Effector memory CD4-positive, alpha-beta T cell (primary cell): ENCODE measurements around the gene CBX1.
"Not testable (repeated sequence)": the region's sequence is repeated elsewhere in the genome, so short reads cannot be mapped to it uniquely, and the experiment has no call there.

Experiments
- DNase-seq, 3 donors: peaks; one replicate each; pipeline ENCODE4 v3.0.0-alpha.2; 2020
- H3K27ac ChIP-seq: 2 replicates; pipeline ENCODE4 v1.7.0; 2013; ENCODE audit warnings: mild to moderate bottlenecking, low read length, moderate library complexity; ENCODE audit not compliant: insufficient read depth, poor library complexity, severe bottlenecking
- H3K27me3 ChIP-seq: replicated peaks from 2 replicates; pipeline ENCODE4 v1.7.0; 2013; ENCODE audit warnings: mild to moderate bottlenecking, low read length; ENCODE audit not compliant: insufficient read depth, control insufficient read depth, poor library complexity, severe bottlenecking
- H3K36me3 ChIP-seq: 2 replicates; pipeline ENCODE4 v1.7.0; 2013; ENCODE audit warnings: mild to moderate bottlenecking, low read length, moderate library complexity; ENCODE audit not compliant: control insufficient read depth, insufficient read depth
- H3K4me1 ChIP-seq: 2 replicates; pipeline ENCODE4 v1.7.0; 2013; ENCODE audit warnings: low read length, mild to moderate bottlenecking; ENCODE audit not compliant: control insufficient read depth, insufficient read depth, poor library complexity, severe bottlenecking
- H3K4me3 ChIP-seq: 2 replicates; pipeline ENCODE4 v1.7.0; 2013; ENCODE audit warnings: low read length, low read depth, mild to moderate bottlenecking; ENCODE audit not compliant: insufficient read depth, poor library complexity, severe bottlenecking
- H3K9me3 ChIP-seq: 2 replicates; pipeline ENCODE4 v1.7.0; 2013; ENCODE audit warnings: mild to moderate bottlenecking, low read length, moderate library complexity; ENCODE audit not compliant: control insufficient read depth

Gene CBX1

GRCh38 chr17:48074322-48075081 lies 26.8 kb downstream of the CBX1 start:
- peaks cover 28% of the 10 kb centered on the region for H3K36me3 ChIP-seq

GRCh38 chr17:48073566-48074094 lies 27.6 kb downstream of the CBX1 start:
- not testable (repeated sequence) for H3K9me3 ChIP-seq, H3K4me1 ChIP-seq, H3K4me3 ChIP-seq, H3K27me3 ChIP-seq, DNase-seq, H3K27ac ChIP-seq
- peaks cover 28% of the 10 kb centered on the region for H3K36me3 ChIP-seq

More at GRCh38 chr17:48074322-48075081, 26.8 kb downstream of the CBX1 start:
- no peaks in the 10 kb centered on the region for H3K9me3 ChIP-seq
- DNase-seq: peak; percentile 52 to 63 (median 53)
- no peak overlapping the region for H3K4me3 ChIP-seq
- H3K27me3 ChIP-seq: no peaks in the 10 kb centered on the region
- no peak overlapping the region for H3K27ac ChIP-seq
- no peaks in the 10 kb centered on the region for H3K4me1 ChIP-seq

- not testable (repeated sequence) for DNase-seq, H3K4me3 ChIP-seq, H3K27me3 ChIP-seq, H3K4me1 ChIP-seq, H3K27ac ChIP-seq, H3K9me3 ChIP-seq
- peaks cover 32% of the 10 kb centered on the region for H3K36me3 ChIP-seq
Observed at GRCh38 chr17:48072811-48073210, 28.5 kb downstream of the CBX1 start.

GRCh38 chr17:48071654-48072053 lies 29.6 kb downstream of the CBX1 start:
- Histone ChIP-seq H3K4me1 (no peaks in the 10 kb centered on the region), H3K4me3 (no peak overlapping the region), H3K9me3 (no peaks in the 10 kb centered on the region), H3K27me3 (no peaks in the 10 kb centered on the region), H3K36me3 (peaks cover 29% of the 10 kb centered on the region), H3K27ac (no peak overlapping the region)
- DNase-seq: no peak

- Histone ChIP-seq H3K9me3 (no peaks in the 10 kb centered on the region), H3K27me3 (no peaks in the 10 kb centered on the region), H3K4me3 (no peak overlapping the region), H3K4me1 (no peaks in the 10 kb centered on the region), H3K36me3 (peaks cover 16% of the 10 kb centered on the region), H3K27ac (no peak overlapping the region)
- DNase-seq: no peak
Observed at GRCh38 chr17:48070195-48070594, 31.1 kb downstream of the CBX1 start.

- no peak for DNase-seq
- no peaks in the 10 kb centered on the region for H3K4me1 ChIP-seq
- H3K4me3 ChIP-seq: no peak overlapping the region
- peaks cover 17% of the 10 kb centered on the region for H3K36me3 ChIP-seq
- no peaks in the 10 kb centered on the region for H3K27me3 ChIP-seq
- H3K27ac ChIP-seq: no peak overlapping the region
- H3K9me3 ChIP-seq: no peaks in the 10 kb centered on the region
Observed at GRCh38 chr17:48068491-48068961, 32.8 kb downstream of the CBX1 start.

GRCh38 chr17:48067808-48068207 lies 33.5 kb downstream of the CBX1 start:
- not testable (repeated sequence) for H3K27me3 ChIP-seq, H3K27ac ChIP-seq, H3K9me3 ChIP-seq, H3K4me1 ChIP-seq, H3K4me3 ChIP-seq, DNase-seq
- H3K36me3 ChIP-seq: peaks cover 22% of the 10 kb centered on the region

- H3K9me3 ChIP-seq: no peaks in the 10 kb centered on the region
- H3K4me3 ChIP-seq: no peak overlapping the region
- H3K27me3 ChIP-seq: no peaks in the 10 kb centered on the region
- no peak overlapping the region for H3K27ac ChIP-seq
- no peak for DNase-seq
- H3K4me1 ChIP-seq: no peaks in the 10 kb centered on the region
- H3K36me3 ChIP-seq: peaks cover 28% of the 10 kb centered on the region
Observed at GRCh38 chr17:48067245-48067644, 34.0 kb downstream of the CBX1 start.

- Histone ChIP-seq H3K36me3 (peaks cover 34% of the 10 kb centered on the region), H3K4me1 (no peaks in the 10 kb centered on the region), H3K27ac (no peak overlapping the region), H3K27me3 (no peaks in the 10 kb centered on the region), H3K4me3 (no peak overlapping the region), H3K9me3 (no peaks in the 10 kb centered on the region)
- no peak for DNase-seq
Observed at GRCh38 chr17:48066656-48067055, 34.6 kb downstream of the CBX1 start.

GRCh38 chr17:48066192-48066591 lies 35.1 kb downstream of the CBX1 start:
- Histone ChIP-seq H3K9me3 (no peaks in the 10 kb centered on the region), H3K27me3 (no peaks in the 10 kb centered on the region), H3K36me3 (peaks cover 34% of the 10 kb centered on the region), H3K4me3 (no peak overlapping the region), H3K4me1 (no peaks in the 10 kb centered on the region), H3K27ac (no peak overlapping the region)
- DNase-seq: no peak
